ENCODE measurements around the gene DRD2.

Gene DRD2

DNA sequence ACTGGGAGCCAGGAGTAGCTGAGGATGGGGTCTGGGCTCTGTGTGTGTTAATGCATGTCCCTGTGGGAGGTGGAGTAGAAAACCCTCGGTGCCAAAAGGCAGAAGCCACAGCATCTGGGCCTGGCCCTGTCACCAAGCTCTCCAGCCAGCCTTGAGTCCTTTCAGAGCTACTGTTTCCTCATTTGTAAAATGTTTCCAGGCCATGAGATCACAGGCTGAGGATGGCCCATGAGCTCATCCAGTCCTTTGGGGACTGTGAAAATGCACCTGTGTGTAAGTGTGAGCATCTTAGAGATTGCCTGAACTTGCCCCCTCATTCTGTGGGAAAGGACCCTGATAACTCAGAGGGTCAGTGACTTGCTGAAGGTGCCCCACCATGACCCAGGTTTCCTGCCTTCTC is 78.5 kb downstream of the DRD2 start:
- no peak overlapping the region for H3K4me3 ChIP-seq (ENCODE audit: low read depth, low read length)
- TF ChIP-seq CTCF (IDR thresholded peaks at IDR 0.05; ENCODE audit: low read depth, low read length, missing control alignments): no peak
- no peak for DNase-seq (ENCODE audit: low read depth)
- in situ Hi-C loops (cut with HindIII; ENCODE audit: low sequenced_read_pairs): no loop called here

DNA sequence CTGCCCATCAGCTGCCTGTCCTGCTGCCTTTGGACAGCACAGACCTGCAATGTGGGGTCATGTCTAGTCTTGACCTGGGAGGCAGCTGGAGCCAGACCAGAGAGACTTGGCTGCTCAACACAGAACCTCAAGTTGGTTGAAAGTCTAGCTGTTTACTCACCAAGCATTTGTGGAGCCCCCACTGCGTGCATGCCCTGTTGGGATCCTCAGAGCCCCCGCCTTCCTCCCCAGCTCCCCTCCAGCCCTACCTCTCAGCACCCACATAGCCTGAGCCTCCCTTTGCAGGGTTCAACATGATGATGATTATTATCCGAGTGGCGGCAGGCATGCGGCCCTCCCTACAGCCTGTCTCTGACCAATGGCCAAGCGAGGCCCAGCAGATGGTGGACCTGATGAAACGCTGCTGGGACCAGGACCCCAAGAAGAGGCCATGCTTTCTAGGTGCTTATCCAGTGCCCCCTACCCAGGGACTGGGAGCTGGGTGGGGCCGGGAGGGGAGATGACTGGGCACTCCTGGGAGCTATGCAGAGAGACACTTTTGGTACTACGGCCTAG is 79.3 kb downstream of the DRD2 start:
- TF ChIP-seq CTCF (IDR thresholded peaks at IDR 0.05; ENCODE audit: low read depth, low read length, missing control alignments): no peak
- no peak for DNase-seq (ENCODE audit: low read depth)
- H3K4me3 ChIP-seq (ENCODE audit: low read depth, low read length): no peak overlapping the region
- in situ Hi-C loops (cut with HindIII; ENCODE audit: low sequenced_read_pairs): no loop called here

DNA sequence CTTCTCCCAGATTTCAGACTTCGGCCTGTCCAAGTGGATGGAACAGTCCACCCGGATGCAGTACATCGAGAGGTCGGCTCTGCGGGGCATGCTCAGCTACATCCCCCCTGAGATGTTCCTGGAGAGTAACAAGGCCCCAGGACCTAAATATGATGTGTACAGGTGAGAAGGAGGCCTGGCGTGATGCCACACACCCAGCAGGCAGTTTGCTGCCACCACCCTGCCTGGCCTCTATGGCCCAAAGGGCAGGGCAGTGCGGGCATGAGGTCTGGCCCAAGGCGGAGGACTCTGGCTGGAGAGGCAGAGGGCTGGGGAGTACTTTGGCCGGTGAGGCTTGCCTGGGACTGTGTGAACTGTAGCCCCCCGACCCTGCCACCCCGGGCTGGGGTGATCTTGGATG is 80.3 kb downstream of the DRD2 start:
- no peak for DNase-seq (ENCODE audit: low read depth)
- TF ChIP-seq CTCF (IDR thresholded peaks at IDR 0.05; ENCODE audit: low read depth, low read length, missing control alignments): no peak
- in situ Hi-C loops (cut with HindIII; ENCODE audit: low sequenced_read_pairs): no loop called here
- H3K4me3 ChIP-seq (ENCODE audit: low read depth, low read length): no peak overlapping the region

- in situ Hi-C loops (cut with HindIII; ENCODE audit: low sequenced_read_pairs): no loop called here
Measured at GRCh38 chr11:113393501-113393985, 81.7 kb downstream of the DRD2 start.

DNA sequence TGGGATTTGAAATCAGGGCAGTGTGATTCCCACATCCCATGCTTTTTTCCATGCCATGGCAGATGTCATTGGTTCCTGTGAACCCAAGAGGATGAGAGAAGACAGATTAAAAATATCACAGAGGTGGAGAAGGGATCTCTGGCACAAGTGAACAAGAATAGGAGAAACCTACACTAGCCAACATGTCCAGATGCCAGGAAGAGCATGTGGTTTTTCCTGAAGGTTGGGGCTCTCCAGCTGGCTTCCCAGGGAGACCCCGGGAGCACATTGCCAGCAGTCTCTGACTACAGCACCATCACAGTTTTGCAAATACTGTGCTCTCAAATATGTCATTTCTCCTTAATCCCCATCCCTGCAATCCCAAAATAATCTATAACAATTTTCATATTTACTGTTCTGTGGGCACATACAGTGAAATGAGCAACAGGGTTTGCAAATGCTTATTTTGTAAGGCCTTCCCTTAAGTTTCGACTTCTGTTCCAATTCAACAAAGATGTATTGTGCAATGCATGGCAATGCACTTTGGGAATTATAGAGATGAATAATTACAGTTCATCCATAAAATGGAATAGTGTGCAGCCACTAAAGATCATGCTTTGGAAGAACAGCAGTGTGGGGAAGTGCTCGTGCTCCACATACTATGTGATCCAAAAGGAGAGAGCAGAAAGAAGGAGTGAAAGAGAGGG is 82.8 kb downstream of the DRD2 start:
- no peak for TF ChIP-seq CTCF (IDR thresholded peaks at IDR 0.05; ENCODE audit: low read depth, low read length, missing control alignments)
- H3K4me3 ChIP-seq (ENCODE audit: low read depth, low read length): no peak overlapping the region
- in situ Hi-C loops (cut with HindIII; ENCODE audit: low sequenced_read_pairs): no loop called here
- no peak for DNase-seq (ENCODE audit: low read depth)

More at GRCh38 chr11:113393501-113393985, 81.7 kb downstream of the DRD2 start:
- DNase-seq (ENCODE audit: low read depth): no peak
- no peak overlapping the region for H3K4me3 ChIP-seq (ENCODE audit: low read depth, low read length)
- no peak for TF ChIP-seq CTCF (IDR thresholded peaks at IDR 0.05; ENCODE audit: low read depth, low read length, missing control alignments)

GRCh38 chr11:113389272-113389671 is 85.9 kb downstream of the DRD2 start:
- H3K4me3 ChIP-seq (ENCODE audit: low read depth, low read length): no peak overlapping the region
- in situ Hi-C loops (cut with HindIII; ENCODE audit: low sequenced_read_pairs): no loop called here
- no peak for TF ChIP-seq CTCF (IDR thresholded peaks at IDR 0.05; ENCODE audit: low read depth, low read length, missing control alignments)
- DNase-seq (ENCODE audit: low read depth): no peak
